SK-N-MC (cell line): ENCODE results near the gene RSPRY1.

Source experiments
- EZH2 ChIP-seq: fragments of 200-600 bp; sonication (generic); IDR thresholded peaks from one replicate; pipeline ENCODE4 v1.6.1; 2017; ENCODE audit warnings: antibody characterized with exemption
- POLR2AphosphoS5 ChIP-seq: IDR thresholded peaks from 2 replicates; pipeline ENCODE4 v1.6.1; 2012; ENCODE audit warnings: mild to moderate bottlenecking, low read depth, low read length, borderline replicate concordance

- TF ChIP-seq EZH2 (no peak), POLR2AphosphoS5 (no peak)
These were observed 19.2 kb upstream of the RSPRY1 start for GRCh38 chr16:57166951-57167350.
